ENCODE results near the gene PNKD.

The PNKD gene

DNA sequence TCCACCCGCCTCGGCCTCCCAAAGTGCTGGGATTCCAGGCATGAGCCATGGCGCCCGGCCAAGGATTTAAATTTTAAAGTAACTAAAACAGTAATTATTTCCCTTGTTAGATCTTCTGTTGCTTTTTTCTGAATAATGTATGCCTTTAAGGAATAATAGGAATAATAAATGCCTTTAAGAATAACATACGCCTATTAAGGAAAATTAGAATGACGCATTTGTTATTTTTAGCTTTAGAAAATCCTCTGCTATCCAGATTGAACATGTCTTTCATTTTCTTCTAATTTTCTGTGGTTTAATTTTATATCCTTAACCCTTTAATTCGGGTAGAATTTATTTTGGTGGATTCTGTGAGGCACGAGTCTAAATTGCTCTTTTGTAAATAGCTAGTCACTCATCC is 45.1 kb downstream of the PNKD start:
- no peak for DNase-seq (ENCODE audit: low read depth in 3 of 3)

DNA sequence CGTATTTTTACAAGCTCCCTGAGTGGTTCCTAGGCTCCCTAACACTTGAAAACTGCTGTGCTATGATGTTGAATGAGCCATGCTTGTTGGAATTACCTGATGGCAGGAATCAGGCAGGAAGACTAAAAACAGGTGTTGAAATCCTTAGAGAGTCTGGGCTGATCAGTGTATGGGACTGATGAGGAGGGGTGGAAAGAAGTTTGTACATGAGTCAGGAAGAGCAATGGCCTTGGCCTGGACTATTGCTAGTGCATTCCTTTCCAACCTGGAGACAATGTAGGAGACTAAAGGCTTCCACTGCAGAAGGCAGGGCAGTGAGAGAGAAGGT is 46.9 kb downstream of the PNKD start:
- no peak for DNase-seq (ENCODE audit: low read depth in 3 of 3)

DNA sequence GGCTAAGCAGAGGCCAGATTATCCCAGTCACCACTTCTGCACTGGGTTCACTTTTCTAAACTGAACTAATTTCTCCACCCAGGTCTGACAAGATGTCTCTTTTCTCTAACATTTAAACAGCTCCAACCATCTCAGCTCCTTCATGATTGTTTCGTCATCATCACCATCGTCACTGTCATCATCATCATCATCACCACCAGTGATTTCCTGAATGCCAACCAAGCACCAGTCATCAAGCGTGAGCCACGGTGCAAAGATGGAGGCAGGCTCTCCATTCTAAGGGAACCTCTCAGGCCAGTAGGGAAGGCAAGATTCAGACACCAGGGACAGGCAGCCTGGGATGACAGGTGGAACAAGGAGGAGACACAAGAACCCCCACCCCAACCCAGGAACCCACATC is 47.5 kb downstream of the PNKD start:
- DNase-seq (ENCODE audit: low read depth in 3 of 3), result no peak

DNA sequence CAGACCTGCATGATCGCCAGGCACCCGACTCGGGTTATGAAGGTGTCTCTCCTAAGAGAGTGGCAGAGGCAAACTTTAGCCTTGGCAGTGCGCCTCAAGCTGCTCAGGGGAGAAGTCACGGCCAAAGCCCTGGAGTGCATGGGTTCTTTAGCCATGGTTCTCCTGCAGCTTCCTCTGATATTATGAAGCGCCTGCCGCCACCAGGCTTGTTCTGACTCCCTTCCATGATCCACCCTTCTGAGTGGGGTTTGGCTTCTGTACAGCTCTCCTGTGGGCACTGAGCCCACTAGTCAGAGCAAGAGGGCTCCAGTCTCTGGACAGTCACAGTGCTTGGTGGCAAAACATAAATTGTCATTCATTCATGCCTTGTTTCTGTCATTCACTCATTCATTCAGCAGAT is 47.9 kb downstream of the PNKD start:
- no peak for DNase-seq (ENCODE audit: low read depth in 3 of 3)

DNA sequence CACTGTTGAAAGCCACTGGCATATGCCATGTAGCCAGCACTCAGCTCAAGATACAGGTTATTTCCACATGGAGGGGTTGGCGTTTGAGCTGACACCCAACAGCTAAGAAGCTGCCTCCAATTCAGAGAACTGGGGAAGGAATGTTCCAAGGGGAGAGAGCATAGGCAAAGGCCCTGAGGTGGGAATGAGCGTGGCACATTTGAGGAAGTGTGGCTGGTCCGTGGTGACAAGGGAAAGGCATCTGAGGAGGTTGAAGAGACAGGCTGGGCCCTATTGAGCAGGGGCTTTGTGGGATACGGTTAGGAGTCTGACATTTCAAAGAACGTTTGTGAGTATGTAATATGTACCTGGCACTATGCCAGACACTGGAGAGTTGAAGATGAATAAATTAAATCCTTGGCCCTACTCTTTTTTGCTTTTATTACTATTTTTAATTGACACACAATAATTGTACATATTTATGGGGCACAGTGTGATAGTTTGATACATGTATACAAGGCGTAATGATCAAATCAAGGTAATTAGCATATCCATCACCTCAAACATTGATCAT is 49.6 kb downstream of the PNKD start:
- DNase-seq (ENCODE audit: low read depth in 3 of 3), result no peak

DNA sequence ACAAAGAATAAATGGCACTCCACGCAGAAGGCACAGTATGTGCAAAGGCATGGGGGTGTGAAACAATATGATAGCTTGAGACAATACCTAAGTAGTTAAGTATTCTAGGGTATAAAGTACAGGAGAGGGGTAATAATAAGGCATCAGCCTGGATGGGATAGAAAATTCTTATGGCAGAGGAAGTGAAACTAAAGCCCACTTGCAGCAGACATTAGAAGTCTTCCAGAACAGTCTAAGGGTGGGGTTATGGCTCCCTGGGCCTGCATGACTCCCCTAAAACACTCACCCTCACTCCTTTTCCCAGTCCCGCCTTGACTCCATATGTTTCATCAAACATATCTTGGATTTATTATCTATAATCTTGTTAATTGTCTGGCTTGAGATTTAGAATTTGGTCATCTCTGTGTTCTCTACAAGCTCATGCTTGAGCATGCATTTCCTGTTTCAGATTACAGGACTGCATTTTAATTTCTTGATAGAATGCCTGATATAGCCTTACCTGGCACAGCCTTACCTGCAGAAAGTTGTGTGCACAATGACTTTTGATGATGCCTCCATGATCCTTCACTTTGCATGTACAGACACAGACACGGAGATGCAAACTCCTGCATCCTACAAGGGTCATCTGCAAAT is 50.5 kb downstream of the PNKD start:
- no peak for DNase-seq (ENCODE audit: low read depth in 3 of 3)

DNA sequence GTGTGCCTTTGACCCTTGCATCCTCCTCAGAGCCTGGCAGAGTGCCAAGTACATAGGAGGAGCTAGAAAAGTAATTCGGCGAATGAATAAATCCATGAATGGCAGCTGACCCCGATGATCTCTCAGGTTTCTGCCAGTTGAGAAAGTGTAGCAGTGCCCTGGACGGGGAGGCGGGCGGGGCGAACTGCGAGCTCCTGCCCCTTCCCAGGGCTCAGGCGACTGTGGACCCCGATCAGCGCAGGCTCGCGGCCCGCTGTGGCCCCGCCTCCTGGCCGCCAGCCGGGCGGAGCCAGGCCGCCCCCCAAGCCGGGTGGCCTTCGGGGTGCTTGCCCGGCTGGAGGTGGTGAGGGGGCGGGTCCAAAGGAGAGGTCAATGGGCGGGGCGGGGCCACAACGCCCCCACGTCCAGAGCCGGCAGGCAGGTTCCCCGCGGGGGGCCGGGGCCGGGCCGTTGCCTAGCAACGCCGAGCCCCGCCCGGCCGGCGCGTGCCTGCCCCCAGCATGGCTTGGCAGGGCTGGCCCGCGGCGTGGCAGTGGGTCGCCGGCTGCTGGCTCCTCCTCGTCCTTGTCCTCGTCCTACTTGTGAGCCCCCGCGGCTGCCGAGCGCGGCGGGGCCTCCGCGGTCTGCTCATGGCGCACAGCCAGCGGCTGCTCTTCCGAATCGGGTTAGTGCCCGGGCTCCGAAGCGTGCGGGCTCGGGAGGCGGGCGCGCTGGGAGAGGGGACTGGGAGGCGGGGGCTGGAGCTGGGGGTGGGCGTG is 52.6 kb downstream of the PNKD start:
- peak in 2 of 3 experiments; percentile 6 to 43 for DNase-seq (ENCODE audit: low read depth in 3 of 3)

DNA sequence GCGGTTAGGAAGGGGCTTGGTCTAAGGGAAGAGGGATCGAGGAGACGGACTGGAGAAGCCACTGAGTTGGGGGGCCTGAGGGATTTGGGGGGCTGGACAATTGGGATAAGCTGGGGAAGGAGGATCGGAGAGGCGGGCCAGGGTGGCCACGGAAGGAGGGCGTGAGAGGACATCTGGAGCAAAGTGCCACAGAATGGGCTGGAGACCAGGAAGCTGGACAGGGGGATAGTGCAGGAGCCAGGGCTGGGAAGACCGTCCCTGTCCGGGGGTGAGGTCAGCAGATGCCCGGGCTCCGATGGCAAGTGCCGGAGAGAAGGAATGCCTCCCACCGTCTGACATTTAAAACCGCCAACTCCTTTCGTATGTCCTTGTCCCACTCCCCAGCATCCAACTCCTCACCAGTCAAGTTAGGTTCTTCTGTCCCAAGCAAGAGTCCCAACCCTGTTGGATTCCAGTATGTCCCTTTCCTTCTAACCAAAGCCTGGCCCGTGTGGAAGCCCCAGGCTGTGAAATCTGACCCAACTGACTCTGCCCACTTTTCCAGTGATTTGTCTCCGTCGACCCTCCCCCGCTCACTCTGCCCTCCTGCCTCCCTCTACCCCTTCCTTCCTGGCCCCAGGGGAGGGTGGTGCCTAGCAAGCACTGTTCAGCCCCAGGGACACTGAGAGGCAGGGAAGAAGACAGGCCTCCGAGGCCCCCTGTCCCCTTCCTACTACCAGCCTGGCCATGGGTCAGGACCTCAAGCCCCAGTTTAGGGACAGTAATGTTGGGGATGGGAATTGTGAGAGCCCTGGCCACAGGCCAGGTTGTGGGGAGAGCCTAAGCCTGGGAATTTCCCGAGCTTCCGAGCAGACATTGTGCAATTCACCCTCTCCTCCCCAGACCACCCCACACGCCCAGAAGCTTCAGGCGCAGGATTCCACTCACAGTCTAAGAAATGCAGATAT is 53.5 kb downstream of the PNKD start:
- no peak for DNase-seq (ENCODE audit: low read depth in 3 of 3)

DNA sequence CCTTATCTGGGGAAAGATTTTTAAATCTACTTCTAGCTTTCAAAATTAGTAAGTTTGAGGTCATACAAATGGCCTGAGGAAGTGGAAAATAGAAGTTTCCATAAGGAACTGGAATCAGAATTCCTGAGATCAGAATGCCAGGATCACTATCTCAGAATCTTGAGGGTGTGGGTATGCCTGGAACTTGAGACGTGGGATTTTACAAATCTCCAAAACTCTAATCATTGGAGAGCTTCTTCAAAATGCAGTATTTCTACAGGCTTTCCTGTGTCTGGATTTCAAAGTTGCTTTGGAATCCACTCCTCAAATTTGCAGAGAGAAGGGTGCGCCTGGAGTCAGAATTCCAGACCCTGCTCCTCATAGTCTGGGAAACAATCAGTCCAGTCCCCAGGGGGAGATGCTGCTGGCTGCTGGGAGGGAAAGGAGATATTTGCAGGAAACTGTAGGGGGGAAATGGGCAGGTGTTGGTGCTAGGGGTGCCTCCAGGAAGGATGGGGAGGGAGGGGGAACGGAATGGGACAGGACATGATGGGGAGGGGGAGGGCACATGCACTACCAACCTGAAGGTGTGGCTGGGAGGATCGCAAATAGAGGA is 55.3 kb downstream of the PNKD start:
- DNase-seq (ENCODE audit: low read depth in 3 of 3), result no peak

DNA sequence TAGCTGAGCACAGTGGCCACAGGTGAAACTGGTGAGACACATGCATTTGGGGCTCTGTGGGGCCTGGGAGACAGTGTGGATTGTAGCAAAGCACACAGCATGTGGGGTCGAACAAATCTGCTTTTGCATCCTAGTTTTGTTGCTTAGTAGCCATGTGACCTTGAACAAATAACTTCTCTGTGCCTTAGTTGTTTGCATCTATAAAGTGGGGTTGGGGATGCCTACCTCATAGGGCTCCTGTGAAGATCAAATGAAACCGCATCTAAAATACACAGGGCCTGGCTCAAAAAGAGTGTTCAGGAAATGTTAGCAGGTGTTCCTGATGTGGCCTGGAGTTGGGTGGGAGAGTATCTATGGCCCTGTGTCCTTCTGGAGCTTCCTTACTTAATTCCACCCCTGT is 56.0 kb downstream of the PNKD start:
- no peak for DNase-seq (ENCODE audit: low read depth in 3 of 3)

DNA sequence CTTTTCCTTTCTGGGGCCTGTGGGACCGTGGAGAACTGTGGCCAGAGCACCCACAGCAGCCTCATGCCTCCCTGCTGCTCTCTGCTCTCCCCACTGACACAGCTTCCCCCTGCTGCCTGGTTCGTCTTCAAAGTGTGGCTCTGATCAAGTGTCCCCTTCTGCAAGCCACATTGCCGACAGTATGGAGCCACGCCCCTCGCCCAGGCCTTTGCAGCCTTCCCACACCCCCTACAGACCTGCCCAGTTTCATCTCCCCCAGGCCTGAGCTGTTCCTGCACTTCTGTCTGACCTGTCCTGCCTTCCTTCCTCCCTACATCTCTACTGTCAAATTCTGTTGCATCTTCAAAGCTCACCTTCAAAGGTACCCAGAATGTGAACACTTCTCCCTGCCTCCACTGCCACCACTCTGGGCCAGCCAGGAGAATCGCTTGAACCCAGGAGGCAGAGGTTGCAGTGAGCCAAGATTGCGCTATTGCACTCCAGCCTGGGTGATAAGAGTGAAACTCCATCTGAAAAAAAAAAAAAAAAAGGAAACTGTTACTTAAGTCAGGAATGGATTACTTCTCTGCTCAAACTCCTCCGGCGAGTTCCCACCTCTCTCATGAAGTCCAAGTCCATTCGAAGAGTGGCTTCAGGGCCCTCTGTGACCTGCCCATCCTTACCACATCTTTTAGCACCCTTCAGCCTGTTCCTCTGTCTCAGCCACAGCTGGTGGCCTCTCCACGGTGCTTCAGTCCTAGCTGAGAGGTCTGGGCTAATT is 57.3 kb downstream of the PNKD start:
- DNase-seq (ENCODE audit: low read depth in 3 of 3), result no peak

DNA sequence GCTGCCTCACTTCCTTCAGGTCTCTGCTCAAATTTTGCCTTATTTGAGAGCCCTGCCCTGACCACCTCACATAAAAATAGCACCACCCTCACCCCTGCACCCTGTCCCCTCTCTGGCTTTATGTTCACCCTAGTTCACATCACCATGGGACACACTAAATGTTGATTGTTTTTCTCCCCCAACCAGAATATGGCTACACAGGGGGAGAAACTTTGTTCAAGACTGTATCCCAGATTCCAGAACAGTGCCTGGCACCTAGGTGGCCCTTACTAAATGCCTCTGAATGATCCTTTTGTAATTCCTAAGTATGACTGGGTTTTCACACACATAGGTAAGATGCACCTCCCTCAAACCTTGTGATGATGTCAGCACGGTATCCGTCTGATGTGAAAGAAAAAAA is 58.0 kb downstream of the PNKD start:
- no peak for DNase-seq (ENCODE audit: low read depth in 3 of 3)

DNA sequence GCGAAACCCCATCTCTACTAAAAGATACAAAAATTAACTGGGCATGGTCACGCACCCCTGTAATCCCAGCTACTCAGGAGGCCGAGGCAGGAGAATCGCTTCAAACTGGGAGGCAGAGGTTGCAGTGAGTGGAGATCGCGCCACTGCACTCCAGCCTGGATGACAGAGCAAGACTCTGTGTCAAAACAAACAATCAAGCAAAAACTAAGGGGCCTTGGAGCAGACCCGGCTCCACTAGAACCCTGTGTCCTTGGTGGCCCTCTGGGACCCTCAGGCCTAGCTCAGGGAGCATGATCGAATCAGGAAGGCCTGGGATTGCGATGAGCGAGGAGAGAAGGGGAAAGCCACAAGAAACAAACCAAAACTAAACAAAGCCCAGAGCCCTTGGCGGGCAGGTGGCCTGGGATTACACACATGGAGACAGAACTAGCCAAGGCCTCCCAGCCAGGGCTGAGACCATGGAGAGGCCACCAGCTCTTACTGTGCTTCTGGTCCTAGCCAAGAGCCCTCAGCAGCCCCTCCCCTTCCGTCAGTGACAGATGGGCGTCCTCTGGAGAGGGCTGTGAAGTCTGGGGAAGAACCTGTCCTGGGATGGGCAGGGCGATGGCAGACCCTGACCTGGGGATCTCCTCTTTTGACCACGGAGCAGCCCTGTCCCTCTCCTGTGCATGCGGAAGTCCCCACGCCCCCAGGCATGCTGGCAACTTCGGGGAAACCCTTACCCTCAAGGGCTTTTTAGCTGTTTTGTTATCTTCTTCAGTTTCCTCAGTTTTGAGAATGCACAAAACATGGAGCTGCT is 58.9 kb downstream of the PNKD start:
- DNase-seq (ENCODE audit: low read depth in 3 of 3), result no peak

DNA sequence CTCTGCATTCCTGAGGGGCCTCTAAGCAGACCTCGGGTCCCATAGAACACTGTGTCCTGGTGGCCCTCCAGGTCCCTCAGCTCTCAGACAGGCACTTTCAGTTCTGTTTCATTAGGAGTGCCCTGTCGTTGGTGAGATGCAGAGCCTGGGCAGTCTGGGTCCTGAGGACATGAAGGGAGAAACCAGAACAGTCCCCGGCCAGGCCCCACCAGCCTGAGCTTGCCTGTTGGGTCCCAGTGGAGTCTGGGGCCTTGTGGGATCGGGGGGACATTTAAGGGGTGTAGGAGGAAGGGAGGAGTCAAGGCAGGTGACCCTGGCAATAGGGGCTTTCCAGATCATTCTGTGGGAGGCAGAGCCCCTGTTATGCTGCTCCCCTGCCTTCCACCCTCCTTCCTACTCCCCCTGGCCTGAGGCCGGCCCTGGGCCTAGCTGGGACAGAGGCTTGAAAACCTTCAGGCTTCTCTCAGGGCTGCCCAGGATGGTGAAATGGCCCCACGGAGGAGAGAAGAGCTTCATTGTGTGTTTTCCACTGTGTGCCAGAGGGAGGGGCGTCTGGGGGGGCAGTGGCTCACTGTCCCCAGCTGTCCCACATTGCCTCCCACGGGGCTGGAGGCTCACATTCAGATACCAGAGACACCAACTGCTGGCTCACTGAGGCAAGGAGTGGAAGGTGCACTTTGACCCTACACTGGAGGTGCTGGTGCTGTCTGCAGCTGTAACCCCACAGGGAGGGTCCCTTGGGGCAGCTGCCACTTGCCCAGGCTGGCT is 59.7 kb downstream of the PNKD start:
- DNase-seq (ENCODE audit: low read depth in 3 of 3), result no peak

DNA sequence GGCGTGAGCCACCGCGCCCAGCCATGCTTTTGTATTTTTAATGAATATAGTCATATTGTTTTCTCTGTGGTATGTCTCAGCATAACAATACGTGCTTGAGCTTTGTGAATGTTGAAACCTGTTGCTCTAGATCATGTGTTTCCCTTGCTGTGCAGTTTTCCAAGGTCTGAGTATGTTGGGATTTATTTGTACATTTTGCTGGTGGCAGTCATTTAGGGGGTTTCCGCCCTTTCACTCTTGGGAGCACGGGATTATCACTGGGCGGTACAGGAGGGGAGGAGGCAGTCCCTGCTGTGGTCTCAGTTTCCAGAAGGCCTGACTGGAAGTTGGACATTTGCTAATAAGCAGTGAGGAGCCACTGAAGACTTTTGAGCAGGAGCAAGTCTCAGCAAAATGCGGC is 61.4 kb downstream of the PNKD start:
- no peak for DNase-seq (ENCODE audit: low read depth in 3 of 3)

DNA sequence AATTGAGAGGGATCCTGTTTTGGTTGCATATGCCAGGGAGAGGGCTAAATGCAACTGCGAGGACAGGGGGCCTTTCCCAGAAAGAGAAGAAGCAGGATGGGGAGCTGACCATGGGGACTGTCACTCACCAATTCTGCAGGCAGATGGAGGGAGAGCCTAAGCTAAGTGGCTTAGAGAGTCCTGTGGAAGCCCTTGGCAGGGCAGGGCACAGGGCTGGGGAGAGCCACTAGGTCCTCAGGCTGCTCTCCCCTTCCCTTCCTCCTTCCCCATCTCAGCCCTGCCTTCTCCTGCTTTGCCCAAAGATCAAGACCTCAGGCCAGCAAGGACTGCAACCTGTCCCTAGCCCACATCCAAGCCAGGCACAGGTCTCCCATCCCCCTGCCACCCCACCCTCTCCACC is 62.0 kb downstream of the PNKD start:
- DNase-seq (ENCODE audit: low read depth in 3 of 3), result no peak

DNA sequence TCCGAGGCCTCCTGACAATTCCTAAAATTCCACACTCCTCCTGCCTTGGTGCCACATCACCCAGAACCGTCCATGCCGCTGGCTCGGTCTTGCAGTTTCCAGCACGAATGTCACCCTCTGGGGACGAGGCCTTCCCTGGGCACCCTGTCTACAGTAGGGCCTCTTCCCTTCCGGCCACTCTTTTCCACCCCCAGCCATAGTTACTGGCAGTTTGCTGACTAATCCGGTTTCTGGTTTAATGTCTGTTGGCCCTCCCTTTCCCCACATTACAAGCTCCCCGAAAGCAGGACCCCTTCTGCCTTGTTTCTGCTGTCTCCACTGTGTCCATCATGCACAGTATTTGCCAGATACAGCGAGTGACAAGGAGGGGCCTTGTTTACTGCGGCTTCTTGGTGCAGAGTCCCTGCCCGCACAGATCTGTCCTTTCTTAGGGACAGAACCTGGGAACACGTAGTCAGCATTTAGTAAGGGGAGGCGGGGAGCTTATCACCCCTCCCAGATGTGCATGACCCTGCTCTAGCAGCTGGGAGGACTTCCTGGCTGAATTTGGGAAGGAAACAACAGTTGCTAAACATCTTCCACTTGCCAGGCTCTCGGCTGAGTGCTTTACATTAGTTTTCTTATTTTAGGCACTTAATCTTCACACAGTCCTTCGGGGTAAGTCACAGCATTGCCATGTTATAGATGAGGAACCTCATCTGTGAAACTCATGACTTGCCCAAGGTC is 62.8 kb downstream of the PNKD start:
- no peak for DNase-seq (ENCODE audit: low read depth in 3 of 3)

DNA sequence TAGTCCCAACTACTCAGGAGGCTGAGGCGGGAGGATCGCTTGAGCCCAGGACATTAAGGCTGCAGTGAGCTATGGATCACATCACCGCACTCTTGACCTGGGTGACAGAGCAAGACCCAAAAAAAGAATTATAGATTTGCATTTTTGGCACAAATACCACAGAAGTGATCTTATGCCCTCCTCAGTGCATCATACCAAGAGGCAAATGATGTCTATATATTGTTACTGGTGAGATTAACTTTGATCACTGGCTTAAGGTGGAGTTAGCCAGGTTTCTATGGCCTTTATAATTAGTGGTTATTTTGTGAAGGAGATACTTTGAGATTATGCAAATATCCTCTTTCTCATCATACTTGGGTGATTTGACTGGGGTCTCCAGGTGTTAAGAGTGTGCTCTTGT is 64.2 kb downstream of the PNKD start:
- no peak for DNase-seq (ENCODE audit: low read depth in 3 of 3)

DNA sequence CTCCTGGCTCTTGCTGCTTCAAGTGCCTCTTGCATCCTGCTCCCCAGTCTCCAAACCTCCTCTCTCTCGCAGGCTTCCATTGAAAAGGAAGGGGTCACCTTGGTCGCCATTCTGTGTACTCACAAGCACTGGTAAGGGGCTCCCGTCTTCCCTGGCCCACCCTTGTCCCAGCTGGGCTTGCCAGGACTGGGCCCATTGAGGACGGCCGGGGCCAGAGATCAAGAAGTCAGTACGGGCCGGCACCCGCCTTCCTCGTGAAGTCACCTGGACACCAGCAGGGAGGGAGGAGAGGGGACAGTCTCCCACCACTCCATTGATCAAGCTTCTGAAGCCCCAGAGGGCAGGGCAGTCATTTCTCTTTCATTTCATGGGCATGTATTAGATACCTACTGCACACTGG is 70.3 kb downstream of the PNKD start:
- DNase-seq (ENCODE audit: low read depth in 3 of 3), result no peak

All from stimulated activated CD4-positive, alpha-beta T cell treated with anti-CD3 and anti-CD28 coated beads, TNF-alpha, amount 100 ng/mL, for 24 hours (primary cell).